GM15510 (cell line): ENCODE measurements around the gene SFMBT1.

Experiments
- POLR2A ChIP-seq: IDR thresholded peaks from 3 replicates; pipeline ENCODE4 v1.6.1; 2011; ENCODE audit warnings: borderline replicate concordance; ENCODE audit not compliant: insufficient read length; ENCODE audit errors: extremely low read depth

SFMBT1 gene

DNA sequence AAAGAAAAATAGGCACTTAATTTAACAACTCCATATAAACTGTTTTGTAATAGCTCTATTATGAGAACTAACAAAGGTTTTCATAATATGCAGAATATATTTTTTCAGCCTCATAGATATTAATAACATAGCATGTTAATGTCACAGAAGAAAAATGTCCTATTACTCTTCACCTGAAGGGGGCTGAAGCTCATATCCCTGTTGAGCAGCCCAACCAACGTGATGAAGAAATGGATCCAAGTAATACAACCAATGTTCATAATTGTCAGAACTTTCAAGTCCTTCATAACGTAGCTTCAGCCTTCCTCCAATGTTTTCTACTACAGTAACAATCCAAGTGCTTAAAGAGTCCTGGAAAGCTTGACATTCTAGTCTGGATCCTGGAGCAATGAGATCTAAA lies 114.0 kb downstream of the SFMBT1 start:
- no peak for TF ChIP-seq POLR2A

DNA sequence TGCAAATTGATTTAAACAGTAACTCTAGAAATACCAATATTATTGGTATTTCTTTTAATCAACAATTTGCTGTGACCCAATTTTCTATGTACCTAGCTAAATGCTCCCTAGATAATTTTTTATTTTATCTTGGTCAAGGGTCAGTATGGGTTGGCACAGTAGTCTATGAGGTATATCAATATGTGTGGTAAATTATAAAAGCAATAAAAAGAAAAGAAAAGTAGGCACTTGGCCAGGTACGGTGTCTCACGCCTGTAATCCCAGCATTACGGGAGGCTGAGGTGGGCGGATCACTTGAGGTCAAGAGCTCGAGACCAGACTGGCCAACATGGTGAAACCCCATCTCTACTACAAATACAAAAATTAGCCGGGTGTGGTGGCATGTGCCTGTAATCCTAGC lies 114.5 kb downstream of the SFMBT1 start:
- no peak for TF ChIP-seq POLR2A

DNA sequence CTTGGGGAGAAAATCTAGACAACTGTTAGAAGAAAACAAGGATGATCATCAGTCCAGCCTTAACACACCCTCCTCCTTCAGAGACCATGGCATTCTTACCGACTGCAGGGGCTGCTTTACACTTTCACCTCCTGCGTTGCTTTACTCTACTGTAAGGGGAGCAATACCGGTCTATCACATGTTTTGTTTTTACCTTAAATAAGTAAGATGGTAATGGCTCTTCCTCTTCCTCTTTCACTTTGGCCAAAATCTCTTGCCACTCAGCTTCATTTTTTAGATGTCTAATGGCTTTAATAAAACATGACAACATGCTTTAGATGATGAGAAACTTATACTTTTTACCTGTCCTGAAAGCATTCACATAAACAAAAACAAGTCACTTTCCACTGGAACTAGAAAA lies 115.1 kb downstream of the SFMBT1 start:
- TF ChIP-seq POLR2A: no peak

DNA sequence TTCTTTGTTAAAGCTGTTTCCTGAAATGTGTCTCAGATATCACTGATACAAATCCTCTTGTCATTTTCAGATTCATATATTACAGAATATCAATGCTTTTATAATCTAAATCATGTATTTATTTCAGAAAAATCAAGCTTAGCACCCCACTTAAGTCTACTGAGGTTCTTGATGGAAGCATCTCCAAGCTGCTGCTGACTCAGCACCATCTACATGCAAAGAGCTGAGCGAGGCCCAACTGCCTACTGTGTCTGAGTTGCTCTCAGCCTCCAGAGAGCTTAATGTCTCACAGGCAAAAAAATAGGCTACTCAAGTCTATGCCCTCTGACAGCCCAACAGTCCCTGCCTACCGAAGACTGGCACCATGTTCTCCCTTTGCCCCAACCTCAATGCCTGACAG lies 119.3 kb downstream of the SFMBT1 start:
- TF ChIP-seq POLR2A: no peak

DNA sequence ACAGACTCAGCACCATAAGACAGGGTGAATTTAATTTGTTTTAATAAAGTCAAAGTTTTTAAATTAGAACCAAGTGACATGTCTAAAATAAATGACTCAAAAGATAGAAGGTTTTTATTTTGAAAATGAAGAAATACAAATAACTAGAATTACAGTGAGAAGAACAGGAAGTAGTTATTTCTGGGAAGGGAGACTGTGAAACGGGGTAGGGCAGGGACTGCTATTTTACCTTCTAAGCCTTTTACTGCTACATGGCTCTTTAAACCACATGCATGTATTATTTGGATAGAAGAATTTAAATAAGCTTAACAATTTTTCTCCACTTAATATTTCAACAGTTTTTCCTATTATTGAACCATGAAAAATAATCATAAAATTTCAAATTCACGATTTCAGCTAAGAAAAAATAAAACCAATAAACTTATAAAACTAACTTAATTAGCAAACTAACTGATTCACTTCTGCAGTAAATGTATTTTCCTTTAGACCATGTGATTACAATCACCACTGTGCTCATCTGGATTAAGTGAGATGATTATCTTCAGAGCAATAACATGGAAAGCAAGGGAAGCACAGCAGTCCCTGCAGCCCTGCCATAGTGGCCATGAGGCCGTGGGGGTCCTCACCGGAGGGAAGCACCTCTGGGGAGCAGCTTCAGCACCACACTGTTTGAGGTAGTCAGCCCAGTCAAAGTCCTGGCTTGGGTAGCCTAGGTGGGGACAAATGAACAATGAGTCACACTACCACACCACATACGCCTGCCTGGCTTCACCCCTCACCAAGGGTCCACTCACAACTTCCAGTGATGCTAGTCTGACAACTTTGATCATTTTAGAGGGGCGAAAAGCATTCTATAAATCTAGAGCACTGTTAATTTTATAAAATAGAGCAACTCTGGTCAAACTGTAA lies 120.2 kb downstream of the SFMBT1 start:
- TF ChIP-seq POLR2A: no peak

DNA sequence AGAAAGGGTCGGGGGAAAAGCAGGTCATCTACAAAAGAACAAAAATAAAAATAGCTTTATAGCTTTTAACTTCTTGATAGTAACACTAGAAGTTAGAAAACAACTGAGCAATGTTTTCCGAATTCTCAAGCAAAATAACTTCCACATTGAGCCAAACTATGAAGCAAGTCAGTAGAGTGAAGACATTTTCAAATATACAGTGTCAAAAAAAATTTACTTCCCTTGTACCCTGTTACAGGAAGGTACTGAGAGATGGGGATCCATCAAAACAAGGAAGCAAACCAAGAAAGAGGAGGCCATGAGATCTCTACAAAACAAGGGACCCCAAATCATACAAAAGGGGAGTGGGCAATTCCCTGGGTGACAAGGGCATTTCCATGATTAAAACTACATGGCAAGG lies 121.9 kb downstream of the SFMBT1 start:
- TF ChIP-seq POLR2A: no peak

DNA sequence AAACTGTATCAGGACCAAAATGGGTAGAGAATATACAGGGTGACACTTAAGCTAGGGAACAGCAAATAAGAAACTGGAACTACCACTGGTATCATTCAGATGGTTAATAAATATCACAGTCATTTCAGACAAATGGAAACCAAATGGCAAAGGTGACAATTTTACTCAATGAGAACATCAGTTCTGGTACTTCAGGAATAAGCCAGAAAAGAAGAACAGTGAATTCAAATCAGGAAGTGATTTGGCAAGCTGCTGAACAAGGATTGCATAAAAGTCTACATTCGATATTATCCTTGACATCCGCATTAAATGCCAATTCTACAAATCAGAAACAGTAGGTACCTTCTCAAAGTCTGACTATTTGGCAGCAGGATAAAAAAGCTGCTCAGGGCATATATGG lies 125.0 kb downstream of the SFMBT1 start:
- no peak for TF ChIP-seq POLR2A

DNA sequence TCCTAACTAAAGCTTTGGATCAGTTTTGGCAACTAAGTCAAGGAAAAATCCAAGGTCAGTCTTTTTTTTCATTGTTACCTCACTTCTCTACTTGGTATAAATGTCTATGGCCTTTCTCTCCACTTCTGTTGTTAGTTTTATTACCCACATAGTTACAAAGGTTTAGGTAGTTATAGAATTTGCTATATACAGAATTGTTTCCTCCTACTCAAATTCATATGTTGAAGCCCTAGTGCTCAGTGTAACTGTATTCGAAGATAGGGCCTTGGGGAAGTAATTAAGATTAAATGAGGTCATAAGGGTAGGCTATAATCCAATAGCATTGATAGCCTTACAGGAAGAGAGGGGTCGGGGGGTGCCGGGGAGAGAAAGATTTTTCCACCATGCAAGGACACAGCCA lies 128.8 kb downstream of the SFMBT1 start:
- no peak for TF ChIP-seq POLR2A

DNA sequence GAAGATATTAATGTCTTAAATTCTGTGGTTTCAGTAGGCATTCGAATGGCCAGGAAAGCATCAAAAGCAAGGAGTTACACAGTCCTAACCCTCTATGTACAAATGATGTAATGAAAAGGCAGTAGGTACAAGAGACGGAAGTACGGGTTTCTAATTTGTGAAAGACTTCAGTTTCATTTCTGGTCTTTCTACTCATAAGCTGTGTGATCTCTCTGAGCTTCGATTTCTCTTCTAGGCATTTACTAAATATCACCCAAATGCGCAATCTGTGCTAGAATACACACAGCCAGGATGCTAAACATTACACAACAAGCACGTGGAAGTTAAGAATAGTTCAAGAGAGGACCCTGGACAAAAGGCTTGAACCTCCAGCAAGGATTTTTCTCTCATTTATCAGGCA lies 130.6 kb downstream of the SFMBT1 start:
- TF ChIP-seq POLR2A: no peak

DNA sequence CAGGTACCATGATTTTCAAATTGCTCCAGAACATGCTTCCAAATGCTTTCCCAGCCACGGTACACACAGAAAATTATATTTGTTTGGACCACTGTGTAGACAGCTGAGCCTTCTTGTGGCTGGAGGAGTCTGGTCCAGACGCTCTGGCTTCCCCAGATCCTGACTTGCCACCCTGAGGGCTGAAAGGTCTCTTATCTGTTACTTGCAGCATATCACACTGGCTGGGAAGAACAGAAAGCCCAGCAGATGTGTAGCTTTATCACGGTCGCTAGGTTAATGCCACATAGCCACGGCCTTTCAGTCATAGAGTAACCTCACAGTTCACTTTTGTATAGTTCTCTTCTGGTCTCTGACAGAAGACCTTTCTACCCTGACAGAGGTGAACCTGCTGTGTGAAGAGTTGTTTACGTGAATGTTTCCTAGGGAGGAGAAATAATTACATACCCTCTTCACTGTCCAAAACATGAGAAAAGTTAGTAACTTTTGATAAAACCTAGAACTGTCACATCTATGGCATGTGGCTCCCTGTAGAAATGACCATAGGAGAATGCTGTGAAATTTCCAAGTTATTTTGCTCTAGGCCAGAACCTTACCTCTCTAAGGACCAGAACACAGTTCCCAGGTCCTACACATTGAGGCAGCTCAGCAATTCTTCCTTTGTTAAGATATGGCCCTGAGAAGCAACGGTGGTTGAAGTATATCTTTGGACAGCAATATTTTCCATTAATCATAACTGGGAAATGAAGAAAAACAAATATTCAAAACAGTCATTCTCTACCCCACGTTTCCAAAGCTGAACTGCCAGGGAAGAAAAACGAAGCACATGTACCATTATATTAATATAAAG lies 132.8 kb downstream of the SFMBT1 start:
- no peak for TF ChIP-seq POLR2A

DNA sequence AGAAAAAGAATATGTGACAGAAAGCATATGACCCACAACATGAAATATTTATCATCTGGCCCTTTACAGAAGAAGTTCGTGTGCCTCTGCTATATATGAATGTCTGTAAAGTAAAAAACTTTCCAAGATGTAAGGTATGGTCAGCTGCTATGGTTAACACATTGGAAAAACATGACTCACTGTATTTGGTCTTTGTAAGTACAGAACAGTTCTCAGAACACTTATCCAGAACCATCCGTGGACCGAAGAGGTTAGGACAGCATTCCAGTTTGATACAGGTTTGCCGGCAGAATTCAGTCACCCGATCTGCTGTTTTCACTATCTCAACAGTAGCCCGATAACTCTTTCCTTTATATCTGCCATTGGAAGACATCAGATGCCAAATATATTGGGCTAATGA lies 135.1 kb downstream of the SFMBT1 start:
- no peak for TF ChIP-seq POLR2A

DNA sequence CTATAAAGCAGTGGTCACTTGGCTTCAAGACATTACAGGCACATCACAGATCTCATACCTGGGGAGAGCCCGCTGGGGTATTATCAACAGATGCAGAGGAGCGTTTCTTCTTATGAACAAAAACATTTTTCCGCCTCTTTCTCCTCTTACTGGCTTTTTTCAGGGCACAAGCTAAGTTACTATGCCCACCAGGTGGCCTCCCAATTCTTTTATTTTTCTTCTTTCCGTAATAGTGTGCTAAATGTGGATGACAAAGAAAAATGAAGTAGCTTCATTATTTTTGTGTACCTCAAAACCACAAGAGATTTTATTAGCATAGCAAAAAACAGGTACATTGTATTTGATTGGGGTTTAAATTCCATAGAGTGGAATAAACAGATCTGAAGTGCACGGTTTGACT lies 138.4 kb downstream of the SFMBT1 start:
- TF ChIP-seq POLR2A: no peak

DNA sequence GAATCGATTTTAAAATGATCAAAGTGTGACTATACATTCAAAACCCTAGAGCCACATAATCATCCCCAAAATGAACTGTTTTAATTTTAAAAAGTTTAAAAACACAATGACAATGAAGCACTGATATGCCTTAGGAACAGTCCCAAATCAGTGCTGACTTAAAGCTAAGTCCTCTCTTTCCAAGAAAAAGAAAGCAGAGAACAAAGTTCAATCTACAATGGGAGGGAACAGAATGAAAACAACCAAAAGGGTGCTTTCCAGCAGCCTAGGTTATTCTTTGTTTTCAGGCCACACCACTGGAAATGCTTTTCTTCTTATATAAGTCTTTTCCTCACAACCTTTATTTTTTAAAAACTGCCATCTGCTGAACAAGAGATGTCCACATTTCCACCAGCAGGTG lies 141.3 kb downstream of the SFMBT1 start:
- TF ChIP-seq POLR2A: no peak

DNA sequence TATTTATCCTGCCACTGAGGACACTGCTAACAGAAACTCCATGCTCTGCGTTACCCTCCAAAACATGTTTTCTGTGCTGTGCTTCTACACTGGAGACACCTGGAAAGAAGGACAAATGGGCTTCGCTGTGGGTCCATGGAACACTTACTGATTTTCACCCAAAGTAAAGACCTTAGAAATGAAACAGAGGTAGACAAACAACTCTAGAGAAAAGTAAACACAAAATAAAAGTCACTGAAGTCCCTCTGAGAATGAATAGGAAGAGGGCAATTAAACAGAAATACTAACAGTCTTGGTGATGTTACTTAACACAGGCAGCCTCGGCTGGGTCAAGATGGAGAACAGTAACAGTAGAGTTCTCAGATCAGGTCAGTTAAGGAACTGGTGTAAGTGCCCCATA lies 141.9 kb downstream of the SFMBT1 start:
- no peak for TF ChIP-seq POLR2A
